B cell (primary cell): ENCODE results near the gene DENND6A. TPM values are rescaled to one million over a fixed set of nuclear protein-coding genes. Genes with fewer than 3 reads are reported as not detected.
A peak's percentile ranks its signal among the peaks of the same experiment; 100 is the strongest.

ENCODE experiments used
- ATAC-seq: fragments of 200-7000 bp; cut with Tn5 transposase; one replicate; pipeline ENCODE4 v1.10.0; 2021; ENCODE audit warnings: low read depth, mild to moderate bottlenecking, moderate number of reproducible peaks, moderate library complexity
- CTCF ChIA-PET: fragments of 350-600 bp; sonication (Branson Sonifier 250); formaldehyde crosslinking; loops from one replicate; lab custom pipeline; 2021; ENCODE audit warnings: antibody characterized with exemption, inconsistent platforms; lab: Charles Lee
- POLR2A ChIA-PET: fragments of 350-600 bp; sonication (Branson Sonifier 250); formaldehyde crosslinking; loops from one replicate; lab custom pipeline; 2021; ENCODE audit warnings: antibody characterized with exemption; lab: Charles Lee
- DNase-seq: peaks from one replicate; pipeline ENCODE4 v3.0.0; 2013
- H2AFZ ChIP-seq: 2 replicates; pipeline ENCODE4 v1.6.1; 2012; ENCODE audit warnings: mild to moderate bottlenecking, low read depth, low read length; ENCODE audit not compliant: insufficient read depth, poor library complexity, severe bottlenecking
- H3K27ac ChIP-seq, 2 donors: 1 replicate in 1 of 2; 2 replicates in 1 of 2; pipeline ENCODE4 v1.5.1; 2012 to 2013; ENCODE audit warnings: low read length in 2 of 2, mild to moderate bottlenecking in 2 of 2, moderate library complexity in 1 of 2
- H3K27me3 ChIP-seq, 4 experiments: fragments of 200-600 bp in 1 of 4; sonication (generic) in 1 of 4; replicated peaks in 1 of 4; 1 replicate in 2 of 4; 2 replicates in 2 of 4; pipeline versions ENCODE4 v1.6.1 to v1.7.0; 2013 to 2016; ENCODE audit warnings: low read length in 3 of 4, mild to moderate bottlenecking in 2 of 4, mixed read lengths in 1 of 4, moderate library complexity in 1 of 4; ENCODE audit not compliant: insufficient read depth in 4 of 4, control insufficient read depth in 3 of 4; ENCODE audit errors: control extremely low read depth in 1 of 4
- H3K36me3 ChIP-seq, 2 experiments: replicated peaks in 1 of 2; 1 replicate in 1 of 2; 2 replicates in 1 of 2; pipeline versions ENCODE4 v1.6.1 to v1.7.1; 2013; ENCODE audit warnings: low read length in 1 of 2; ENCODE audit not compliant: insufficient read depth in 2 of 2, control insufficient read depth in 1 of 2; ENCODE audit errors: control extremely low read depth in 1 of 2, extremely low read depth in 1 of 2
- H3K4me1 ChIP-seq, 2 donors: fragments of 200-600 bp in 1 of 2; sonication (generic) in 1 of 2; 1 replicate in 1 of 2; 2 replicates in 1 of 2; pipeline versions ENCODE4 v1.5.1 to v1.6.1; 2013 to 2017; ENCODE audit warnings: low read length in 2 of 2; ENCODE audit not compliant: control insufficient read depth in 2 of 2, insufficient read depth in 2 of 2
- H3K4me2 ChIP-seq: replicated peaks from 2 replicates; pipeline ENCODE3; 2012; ENCODE audit warnings: mild to moderate bottlenecking, low read depth, low read length; ENCODE audit not compliant: poor library complexity, severe bottlenecking
- H3K4me3 ChIP-seq, 5 experiments: fragments of 200-600 bp in 1 of 5; sonication (generic) in 1 of 5; 1 replicate in 3 of 5; 2 replicates in 2 of 5; pipeline versions ENCODE4 v1.5.1 to v1.7.0; 2011 to 2016; ENCODE audit warnings: low read length in 4 of 5, mild to moderate bottlenecking in 4 of 5, low read depth in 2 of 5, control low read depth in 1 of 5, moderate library complexity in 1 of 5; ENCODE audit not compliant: insufficient read depth in 1 of 5; ENCODE audit errors: control extremely low read depth in 1 of 5, extremely low read depth in 1 of 5
- H3K79me2 ChIP-seq: fragments of 200-600 bp; sonication (generic); one replicate; pipeline ENCODE4 v1.6.0; 2016; ENCODE audit warnings: low read length; ENCODE audit not compliant: control insufficient read depth, insufficient read depth
- H3K9ac ChIP-seq: fragments of 200-600 bp; sonication (generic); 2 replicates; pipeline ENCODE4 v1.6.1; 2017; ENCODE audit warnings: mild to moderate bottlenecking, low read length, moderate library complexity
- H3K9me3 ChIP-seq, 3 donors: one replicate each; pipeline versions ENCODE4 v1.6.1 to v1.7.1; 2013; ENCODE audit warnings: low read length in 2 of 3; ENCODE audit not compliant: control insufficient read depth in 2 of 3, insufficient read depth in 1 of 3; ENCODE audit errors: control extremely low read depth in 1 of 3
- H4K20me1 ChIP-seq: 2 replicates; pipeline ENCODE4 v1.6.0; 2012; ENCODE audit warnings: mild to moderate bottlenecking, low read length; ENCODE audit not compliant: insufficient read depth, control insufficient read depth, poor library complexity, severe bottlenecking
- H3K27ac Mint-ChIP-seq: one replicate; pipeline ENCODE4 v1.8.0; 2021; ENCODE audit warnings: mixed read lengths
- H3K27me3 Mint-ChIP-seq: one replicate; pipeline ENCODE4 v1.8.0; 2021; ENCODE audit warnings: mixed read lengths
- H3K4me1 Mint-ChIP-seq: one replicate; pipeline ENCODE4 v1.8.0; 2021; ENCODE audit warnings: mixed read lengths
- H3K4me3 Mint-ChIP-seq: one replicate; pipeline ENCODE4 v1.8.0; 2021; ENCODE audit warnings: mixed read lengths
- H3K9me3 Mint-ChIP-seq: one replicate; pipeline ENCODE4 v1.8.0; 2022; ENCODE audit warnings: mixed read lengths; ENCODE audit not compliant: insufficient read depth
- CTCF ChIP-seq: fragments of 200-600 bp; IDR thresholded peaks from one replicate; pipeline ENCODE4 v1.8.0; 2022; ENCODE audit warnings: antibody characterized with exemption, mild to moderate bottlenecking
- EZH2 ChIP-seq: IDR thresholded peaks from 2 replicates; pipeline ENCODE4 v1.6.1; 2012; ENCODE audit warnings: borderline replicate concordance, low read depth, mild to moderate bottlenecking, moderate library complexity, low read length; ENCODE audit not compliant: insufficient read depth, poor library complexity, severe bottlenecking
- WGBS: methylation state at CpG from one replicate; pipeline ENCODE4 v1.1.5; 2013; ENCODE audit warnings: missing lambda C conversion rate; ENCODE audit not compliant: insufficient coverage; 5-methylcytosine and 5-hydroxymethylcytosine counted together
- intact Hi-C: fragments of 100-400 bp; cut with micrococcal nuclease; formaldehyde crosslinking; loops from one replicate; pipeline ENCODE4 v1.10.0; 2022
- polyA plus RNA-seq: library from polyadenylated mRNA; depleted of rRNA; stranded (reverse); fragments of >200 nt; gene quantifications from 2 replicates; pipeline ENCODE4 v1.2.3, GENCODE V29; 2012
- total RNA-seq, 2 donors: library from RNA; stranded (reverse); fragments of 120-200 nt in 1 of 2; gene quantifications; 1 replicate in 1 of 2; 2 replicates in 1 of 2; pipeline versions ENCODE4 v1.2.3 to v1.2.4, GENCODE V29; 2013 to 2022

Gene DENND6A
- total and polyA plus RNA-seq, 2 donors (not counting 1 experiment from before 2014, with no cell fraction given) = 10.0 to 31.5 TPM

GRCh38 chr3:57691411-57692132 is 1.3 kb downstream of the DENND6A start:
- peaks cover 43% of the 10 kb centered on the region for H4K20me1 ChIP-seq
- peak overlapping the region; percentile 84 for H3K4me2 ChIP-seq
- H2AFZ ChIP-seq = peak overlapping the region; percentile 77
- WGBS = 22% methylated on average over 14 of the region's 19 CpGs
- peaks cover 60% of the 10 kb centered on the region for H3K79me2 ChIP-seq
- peak overlapping the region; percentile 57 to 80 for H3K27ac ChIP-seq
- intact Hi-C loops = loop anchor here (1.0 to 10.0 kb wide), 7 partner anchors 20 to 1009 kb away; partner anchors contain the start of genes ABHD6, APPL1, IL17RD and PDE12
- H3K27ac Mint-ChIP-seq = peak overlapping the region; percentile 90
- H3K4me1 ChIP-seq = peaks cover 23 to 36% of the 10 kb centered on the region in 2 donors
- H3K27me3 Mint-ChIP-seq = no peaks in the 10 kb centered on the region
- peak overlapping the region; percentile 86 for H3K9ac ChIP-seq
- peak overlapping the region; percentile 60 to 93 (median 91) for H3K4me3 ChIP-seq
- no peaks in the 10 kb centered on the region for H3K36me3 ChIP-seq
- TF ChIP-seq EZH2 = no peak
- TF ChIP-seq CTCF = no peak
- no peaks in the 10 kb centered on the region for H3K9me3 Mint-ChIP-seq
- peak; percentile 37 for DNase-seq
- H3K4me1 Mint-ChIP-seq = peaks cover 46% of the 10 kb centered on the region
- ATAC-seq = no peak
- ChIA-PET CTCF (no interaction called here), POLR2A (interaction anchor here (1.2 to 2.8 kb wide), 2 partner anchors 20 to 64 kb away, joined by 9 to 14 read pairs; partner anchors contain the start of gene SLMAP)
- H3K9me3 ChIP-seq = no peaks in the 10 kb centered on the region
- H3K4me3 Mint-ChIP-seq = peak overlapping the region; percentile 91
- no peaks in the 10 kb centered on the region for H3K27me3 ChIP-seq
